HEK293 (cell line): ENCODE data around the gene ZDHHC6.

Source experiments
- CTCF ChIA-PET: fragments of 350-600 bp; formaldehyde crosslinking; extraction: SDS; loops from one replicate; lab custom pipeline; 2021; ENCODE audit warnings: antibody characterized with exemption; lab: Yijun Ruan, JAX
- POLR2A ChIA-PET: fragments of 300-600 bp; formaldehyde crosslinking; extraction: SDS; loops from one replicate; lab custom pipeline; 2020; ENCODE audit warnings: antibody characterized with exemption, inconsistent platforms; lab: Yijun Ruan, JAX
- H3K27ac ChIP-seq: fragments of 200-500 bp; sonication (Bioruptor generic); 2 replicates; pipeline ENCODE4 v1.5.1; 2014; ENCODE audit warnings: low read depth, low read length, control low read depth, inconsistent platforms; ENCODE audit errors: extremely low read depth
- H3K36me3 ChIP-seq, 2 experiments: fragments of 200-500 bp in 1 of 2; sonication (Bioruptor generic) in 1 of 2; 1 replicate in 1 of 2; 2 replicates in 1 of 2; pipeline ENCODE4 v1.5.1; 2014 to 2017; ENCODE audit warnings: inconsistent platforms in 2 of 2, low read length in 2 of 2; ENCODE audit not compliant: control insufficient read depth in 2 of 2, insufficient read depth in 1 of 2
- H3K4me1 ChIP-seq: fragments of 200-500 bp; sonication (Bioruptor generic); 2 replicates; pipeline ENCODE4 v1.5.1; 2014; ENCODE audit warnings: mild to moderate bottlenecking, low read length, inconsistent platforms; ENCODE audit not compliant: control insufficient read depth, insufficient read depth
- H3K4me3 ChIP-seq: 2 replicates; pipeline ENCODE4 v1.5.1; 2011; ENCODE audit warnings: low read depth, mild to moderate bottlenecking, control low read depth, low read length, moderate library complexity
- H3K9me3 ChIP-seq: fragments of 200-500 bp; sonication (Bioruptor generic); 2 replicates; pipeline ENCODE4 v1.5.1; 2014; ENCODE audit warnings: low read depth, low read length, inconsistent platforms; ENCODE audit not compliant: control insufficient read depth, insufficient read depth
- FEZF1 ChIP-seq: fragments of 450-650 bp; formaldehyde crosslinking; IDR thresholded peaks from 2 replicates; pipeline ENCODE4 v1.5.1; 2016; ENCODE audit warnings: missing biosample characterization, missing genetic modification characterization
- GFI1B ChIP-seq: fragments of 450-650 bp; formaldehyde crosslinking; IDR thresholded peaks from 2 replicates; pipeline ENCODE4 v1.5.1; 2016; ENCODE audit warnings: missing biosample characterization, missing genetic modification characterization
- KLF10 ChIP-seq: fragments of 450-650 bp; IDR thresholded peaks from 2 replicates; pipeline ENCODE4 v1.5.1; 2018; ENCODE audit warnings: missing biosample characterization, mild to moderate bottlenecking, missing genetic modification characterization
- KLF16 ChIP-seq: fragments of 450-650 bp; formaldehyde crosslinking; IDR thresholded peaks from 2 replicates; pipeline ENCODE4 v1.5.1; 2017; ENCODE audit warnings: missing biosample characterization, missing genetic modification characterization
- MZF1 ChIP-seq: fragments of 450-650 bp; formaldehyde crosslinking; IDR thresholded peaks from 2 replicates; pipeline ENCODE4 v1.5.1; 2017; ENCODE audit warnings: missing biosample characterization, missing genetic modification characterization, borderline replicate concordance
- PRDM1 ChIP-seq: fragments of 450-650 bp; formaldehyde crosslinking; IDR thresholded peaks from 2 replicates; pipeline ENCODE4; 2016; ENCODE audit warnings: missing biosample characterization, missing genetic modification characterization
- ZBTB1 ChIP-seq: fragments of 450-650 bp; formaldehyde crosslinking; IDR thresholded peaks from 2 replicates; pipeline ENCODE4 v1.5.1; 2016; ENCODE audit warnings: missing biosample characterization, missing genetic modification characterization
- ZEB2 ChIP-seq: fragments of 450-650 bp; formaldehyde crosslinking; IDR thresholded peaks from 2 replicates; pipeline ENCODE4 v1.5.1; 2016; ENCODE audit warnings: missing biosample characterization, missing genetic modification characterization
- ZNF148 ChIP-seq: fragments of 450-650 bp; formaldehyde crosslinking; IDR thresholded peaks from 2 replicates; pipeline ENCODE4 v1.5.0; 2017; ENCODE audit warnings: missing biosample characterization, missing genetic modification characterization, borderline replicate concordance
- ZNF18 ChIP-seq: fragments of 450-650 bp; formaldehyde crosslinking; IDR thresholded peaks from 2 replicates; pipeline ENCODE4 v1.5.1; 2016; ENCODE audit warnings: missing biosample characterization, missing genetic modification characterization
- ZNF223 ChIP-seq: fragments of 450-650 bp; formaldehyde crosslinking; IDR thresholded peaks from 2 replicates; pipeline ENCODE4 v1.5.1; 2016; ENCODE audit warnings: missing biosample characterization, missing genetic modification characterization
- ZNF292 ChIP-seq: fragments of 450-650 bp; formaldehyde crosslinking; IDR thresholded peaks from 2 replicates; pipeline ENCODE4 v1.5.1; 2016; ENCODE audit warnings: low read depth, missing biosample characterization, missing genetic modification characterization, borderline replicate concordance
- ZNF311 ChIP-seq: fragments of 450-650 bp; formaldehyde crosslinking; IDR thresholded peaks from 2 replicates; pipeline ENCODE4 v1.5.1; 2017; ENCODE audit warnings: missing biosample characterization, missing genetic modification characterization, borderline replicate concordance
- ZNF449 ChIP-seq: fragments of 450-650 bp; formaldehyde crosslinking; IDR thresholded peaks from 2 replicates; pipeline ENCODE4 v1.5.1; 2017; ENCODE audit warnings: missing biosample characterization, mild to moderate bottlenecking, missing genetic modification characterization, moderate library complexity
- ZNF521 ChIP-seq: fragments of 450-650 bp; formaldehyde crosslinking; IDR thresholded peaks from 2 replicates; pipeline ENCODE4 v1.5.1; 2017; ENCODE audit warnings: missing biosample characterization, mild to moderate bottlenecking, missing genetic modification characterization
- ZNF623 ChIP-seq: fragments of 450-650 bp; formaldehyde crosslinking; IDR thresholded peaks from 2 replicates; pipeline ENCODE4 v1.5.1; 2016; ENCODE audit warnings: missing biosample characterization, missing genetic modification characterization
- ZNF791 ChIP-seq: fragments of 450-650 bp; formaldehyde crosslinking; IDR thresholded peaks from 2 replicates; pipeline ENCODE4 v1.5.1; 2016; ENCODE audit warnings: missing biosample characterization, missing genetic modification characterization
- ZSCAN18 ChIP-seq: fragments of 450-650 bp; formaldehyde crosslinking; IDR thresholded peaks from 2 replicates; pipeline ENCODE4 v1.5.1; 2016; ENCODE audit warnings: missing biosample characterization, missing genetic modification characterization
- ZSCAN30 ChIP-seq: fragments of 450-650 bp; IDR thresholded peaks from 2 replicates; pipeline ENCODE4 v1.5.1; 2018; ENCODE audit warnings: missing biosample characterization, mild to moderate bottlenecking, missing genetic modification characterization, moderate library complexity

Gene ZDHHC6

GRCh38 chr10:112448888-112449287, 2.2 kb upstream of the ZDHHC6 start:
- CTCF ChIA-PET = interaction anchor here (2.4 kb wide), 1 partner anchor 23 kb away, joined by 8 read pairs; no protein-coding TSS in a partner anchor
- Histone ChIP-seq H3K36me3 (peaks cover 15 to 16% of the 10 kb centered on the region in 2 experiments), H3K4me1 (peaks cover 5% of the 10 kb centered on the region), H3K9me3 (no peaks in the 10 kb centered on the region), H3K4me3 (no peak overlapping the region), H3K27ac (no peak overlapping the region)
- TF ChIP-seq ZNF292 (tag by site-specific recombination) (no peak), ZNF18 (no peak), ZNF521 (tag by site-specific recombination) (no peak)
- TF ChIP-seq, all 188 proteins: peak for 0
- POLR2A ChIA-PET = no interaction called here

- Histone ChIP-seq H3K9me3 (no peaks in the 10 kb centered on the region), H3K27ac (peak overlapping the region; percentile 89), H3K4me1 (peaks cover 5% of the 10 kb centered on the region)
- CTCF ChIA-PET = no interaction called here
- TF ChIP-seq ZSCAN18 (tag by site-specific recombination) (no peak), ZNF791 (tag by site-specific recombination) (no peak), MZF1 (tag by site-specific recombination) (no peak), PRDM1 (tag by site-specific recombination) (no peak), ZNF223 (tag by site-specific recombination) (no peak), GFI1B (tag by site-specific recombination) (no peak), ZNF623 (tag by site-specific recombination) (no peak), ZBTB1 (tag by site-specific recombination) (no peak), ZSCAN30 (tag by site-specific recombination) (no peak), FEZF1 (tag by site-specific recombination) (no peak), ZNF311 (tag by site-specific recombination) (no peak), ZNF148 (tag by site-specific recombination) (no peak), ZNF449 (tag by site-specific recombination) (no peak), KLF16 (no peak), ZEB2 (no peak), KLF10 (no peak)
- TF ChIP-seq, all 188 proteins: peak for 0
- POLR2A ChIA-PET = interaction anchor here (0.5 to 1.2 kb wide), 4 partner anchors 12 to 514 kb away, joined by 3 to 6 read pairs (median 3); no protein-coding TSS in a partner anchor
- Histone ChIP-seq H3K36me3 (peaks cover 16 to 24% of the 10 kb centered on the region in 2 experiments), H3K4me3 (peak overlapping the region; percentile 99)
Measured at GRCh38 chr10:112447620-112447928, 860 bp upstream of the ZDHHC6 start.
